ENCODE data around the gene EXOC6.

DNA sequence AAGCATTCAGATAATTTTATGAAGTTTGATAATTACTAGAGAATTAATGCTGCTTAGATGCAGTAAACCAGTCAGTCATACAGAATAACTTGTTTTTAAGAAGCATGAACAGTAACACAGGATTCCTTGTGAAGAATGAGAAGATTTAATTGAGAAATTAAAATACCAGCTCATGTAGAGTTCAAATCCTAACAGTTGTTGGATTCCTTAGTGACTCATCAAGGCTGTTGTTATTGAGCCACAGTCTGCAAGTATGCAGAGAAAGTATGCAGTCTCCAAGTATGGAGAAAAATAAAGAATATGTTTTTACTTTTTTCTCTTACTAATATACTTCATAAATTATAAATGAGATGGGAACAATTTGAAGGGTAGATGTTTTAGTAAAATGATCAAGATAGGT, 182.1 kb downstream of the EXOC6 start:
- TF ChIP-seq CTCF (conservative IDR thresholded peaks at IDR 0.05 in 1 of 2, IDR thresholded peaks at IDR 0.05 in 1 of 2; ENCODE audit: extremely low read depth in 1 of 2, insufficient read depth in 1 of 2, low read depth in 1 of 2, low read length in 2 of 2): no peak
- no peak for TF ChIP-seq EZH2 (IDR thresholded peaks at IDR 0.05; ENCODE audit: borderline replicate concordance, low read length)

Measured in mammary epithelial cell (primary cell).